ENCODE results near the gene SMIM24. TPM values are rescaled to one million over a fixed set of nuclear protein-coding genes. Genes with fewer than 3 reads are reported as not detected.
"Not testable (repeated sequence)": the region's sequence is repeated elsewhere in the genome, so short reads cannot be mapped to it uniquely, and the experiment has no call there.

The SMIM24 gene
- total RNA-seq, 1 donor from 2014 or later = not detected

GRCh38 chr19:3431760-3432397 lies 48.4 kb downstream of the SMIM24 start:
- H3K4me1 ChIP-seq = peaks cover 67% of the 10 kb centered on the region
- H3K36me3 ChIP-seq = peaks cover 0 to 36% of the 10 kb centered on the region in 2 donors
- no peak for DNase-seq (ENCODE audit: extremely low spot score in 2 of 2)
- H3K27ac ChIP-seq = peak overlapping the region; percentile 94
- TF ChIP-seq CTCF (IDR thresholded peaks at IDR 0.05) (no peak), POLR2AphosphoS5 (IDR thresholded peaks at IDR 0.05; ENCODE audit: insufficient read depth in 1 of 2, low read depth in 1 of 2) (no peak), POLR2A (IDR thresholded peaks at IDR 0.05) (no peak)
- no peaks in the 10 kb centered on the region for H3K9me3 ChIP-seq
- no peak overlapping the region for H3K4me3 ChIP-seq
- intact Hi-C loops (cut with DNase I) = no loop called here
- H3K27me3 ChIP-seq = no peaks in the 10 kb centered on the region

GRCh38 chr19:3430366-3430680 lies 50.0 kb downstream of the SMIM24 start:
- peaks cover 62% of the 10 kb centered on the region for H3K4me1 ChIP-seq
- intact Hi-C loops (cut with DNase I); DNase-seq (ENCODE audit: extremely low spot score in 2 of 2); H3K9me3 ChIP-seq; H3K27me3 ChIP-seq: not testable (repeated sequence)
- peak overlapping the region in 1 of 2 donors; percentile 15 for H3K4me3 ChIP-seq
- H3K27ac ChIP-seq = peak overlapping the region; percentile 94
- peaks cover 0 to 33% of the 10 kb centered on the region in 2 donors for H3K36me3 ChIP-seq

- peak overlapping the region; percentile 94 for H3K27ac ChIP-seq
- intact Hi-C loops (cut with DNase I) = loop anchor here (10.0 kb wide), 1 partner anchor 92 kb away; no protein-coding TSS in a partner anchor
These were observed 53.9 kb downstream of the SMIM24 start for GRCh38 chr19:3426433-3426832.

More at GRCh38 chr19:3426433-3426832, 53.9 kb downstream of the SMIM24 start:
- Histone ChIP-seq H3K27me3 (no peaks in the 10 kb centered on the region), H3K4me3 (no peak overlapping the region), H3K4me1 (peaks cover 50% of the 10 kb centered on the region), H3K9me3 (no peaks in the 10 kb centered on the region), H3K36me3 (peaks cover 0 to 24% of the 10 kb centered on the region in 2 donors)
- TF ChIP-seq CTCF (IDR thresholded peaks at IDR 0.05) (no peak), POLR2A (IDR thresholded peaks at IDR 0.05) (no peak), POLR2AphosphoS5 (IDR thresholded peaks at IDR 0.05; ENCODE audit: insufficient read depth in 1 of 2, low read depth in 1 of 2) (no peak)
- DNase-seq (ENCODE audit: extremely low spot score in 2 of 2) = no peak

Small RNAs within 50 kb of the gene (small RNA-seq; reads per million reads assigned to genes)
- gene RF00212 = not detected

Other genes starting within 250 kb of the SMIM24 start
- gene NFIC, start 113.9 kb downstream of the SMIM24 start, total RNA-seq = 142 TPM
- gene SMIM44, start 2.9 kb upstream of the SMIM24 start, total RNA-seq = not detected
- 15.0 TPM for gene DOHH, start 20.1 kb upstream of the SMIM24 start, total RNA-seq
- 29.2 TPM for gene FZR1, start 25.8 kb upstream of the SMIM24 start, total RNA-seq
- not detected for gene TEKTIP1, start 58.6 kb upstream of the SMIM24 start, total RNA-seq
- gene MFSD12, start 77.1 kb upstream of the SMIM24 start, total RNA-seq = 48.4 TPM
- 92.8 TPM for gene HMG20B, start 92.4 kb upstream of the SMIM24 start, total RNA-seq
- gene GIPC3, start 105.0 kb upstream of the SMIM24 start, total RNA-seq = 0.25 TPM
- 1.7 TPM for gene TBXA2R, start 126.3 kb upstream of the SMIM24 start, total RNA-seq
- 36.3 TPM for gene CACTIN, start 146.3 kb upstream of the SMIM24 start, total RNA-seq
- gene PIP5K1C, start 219.9 kb upstream of the SMIM24 start, total RNA-seq = 24.1 TPM
- gene TJP3, start 227.9 kb upstream of the SMIM24 start, total RNA-seq = 17.7 TPM

All from vagina (tissue), 2 donors.